HG03457 (cell line): Measurements from ENCODE around the gene HSPB1.
"Not testable (repeated sequence)": the region's sequence is repeated elsewhere in the genome, so short reads cannot be mapped to it uniquely, and the experiment has no call there.

Source experiments
- ATAC-seq: cut with Tn5 transposase; IDR thresholded peaks from one replicate; pipeline ENCODE4 v1.9.1; 2021; ENCODE audit warnings: moderate number of reproducible peaks; ENCODE audit not compliant: unreplicated experiment

The HSPB1 gene

GRCh38 chr7:76329479-76329878 lies 27.0 kb downstream of the HSPB1 start:
- ATAC-seq: no peak

GRCh38 chr7:76330261-76330660 lies 27.8 kb downstream of the HSPB1 start:
- ATAC-seq: no peak

DNA sequence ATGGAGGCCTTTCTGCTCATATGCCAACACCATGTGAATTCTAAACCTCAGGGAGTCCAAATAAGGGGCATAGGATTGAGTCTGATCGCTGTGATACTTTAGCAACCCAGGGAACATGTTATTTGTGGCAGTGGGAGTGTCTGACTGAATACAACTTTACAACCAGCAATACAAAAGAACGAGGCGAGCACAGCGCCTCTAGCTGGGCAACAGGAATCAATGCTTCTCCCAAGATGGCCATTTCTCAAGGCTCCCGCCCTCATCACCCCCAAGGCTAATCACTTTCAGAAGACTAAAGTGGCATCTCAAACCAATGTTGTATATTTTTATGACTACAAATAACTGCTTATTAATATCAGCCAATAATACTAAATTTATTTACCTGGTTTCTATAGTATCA lies 28.2 kb downstream of the HSPB1 start:
- ATAC-seq: no peak

GRCh38 chr7:76332078-76332477 lies 29.6 kb downstream of the HSPB1 start:
- no peak for ATAC-seq

DNA sequence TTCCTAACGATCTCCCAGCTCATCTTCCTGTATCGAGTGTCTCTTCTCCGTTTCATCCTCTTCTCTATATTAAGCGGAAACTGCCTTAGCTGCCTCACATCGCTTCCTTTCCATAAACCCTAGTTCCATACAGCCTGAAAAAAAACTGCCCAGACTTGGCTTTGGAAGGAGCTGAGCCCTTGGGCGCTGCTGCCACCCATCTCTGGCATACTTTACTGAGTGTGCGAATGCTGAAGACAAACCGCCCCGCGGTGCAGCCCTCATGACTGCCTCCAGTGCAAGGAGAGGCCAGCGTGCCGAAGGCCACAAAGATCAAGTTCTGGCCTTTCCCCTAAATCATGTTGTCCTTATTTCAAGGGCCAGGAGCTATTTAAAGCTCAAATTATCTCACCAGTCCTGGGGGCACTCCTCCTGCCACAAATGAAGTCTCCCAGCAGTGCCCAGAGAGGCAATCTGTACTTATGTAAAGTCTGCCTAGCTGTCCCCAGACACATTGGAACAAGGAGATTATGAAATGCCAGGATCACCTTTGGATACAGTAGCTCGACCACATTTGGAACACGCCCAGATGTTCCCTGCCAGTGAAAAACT lies 31.1 kb downstream of the HSPB1 start:
- no peak for ATAC-seq

DNA sequence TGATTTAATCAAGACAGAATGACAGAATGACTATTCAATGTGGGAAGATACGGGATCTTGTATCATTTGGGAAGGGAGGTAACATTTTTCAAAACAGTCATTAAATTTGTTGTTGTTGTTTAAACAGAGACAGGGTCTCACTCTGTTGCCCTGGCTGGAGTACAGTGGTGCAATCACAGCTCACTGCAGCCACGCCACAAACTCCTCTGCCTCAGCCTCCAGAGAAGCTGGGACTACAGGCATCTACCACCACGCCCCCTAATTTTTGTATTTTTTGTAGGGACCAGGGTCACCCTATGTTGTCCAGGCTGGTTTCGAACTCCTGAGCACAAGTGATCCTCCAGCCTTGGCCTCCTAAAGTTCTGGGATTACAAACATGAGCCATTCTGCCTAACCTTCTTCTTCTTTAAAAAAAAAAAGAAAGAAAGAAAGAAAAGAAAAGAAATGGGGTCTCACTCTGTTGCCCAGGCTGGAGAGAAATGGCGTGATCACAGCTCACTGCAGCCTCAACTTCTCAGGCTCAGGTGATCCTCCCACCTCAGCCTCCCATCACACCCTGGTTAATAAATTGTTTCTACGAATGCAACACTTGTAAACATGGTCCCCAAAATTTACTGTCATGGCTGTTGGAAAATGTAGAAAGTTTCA lies 32.0 kb downstream of the HSPB1 start:
- no peak for ATAC-seq

DNA sequence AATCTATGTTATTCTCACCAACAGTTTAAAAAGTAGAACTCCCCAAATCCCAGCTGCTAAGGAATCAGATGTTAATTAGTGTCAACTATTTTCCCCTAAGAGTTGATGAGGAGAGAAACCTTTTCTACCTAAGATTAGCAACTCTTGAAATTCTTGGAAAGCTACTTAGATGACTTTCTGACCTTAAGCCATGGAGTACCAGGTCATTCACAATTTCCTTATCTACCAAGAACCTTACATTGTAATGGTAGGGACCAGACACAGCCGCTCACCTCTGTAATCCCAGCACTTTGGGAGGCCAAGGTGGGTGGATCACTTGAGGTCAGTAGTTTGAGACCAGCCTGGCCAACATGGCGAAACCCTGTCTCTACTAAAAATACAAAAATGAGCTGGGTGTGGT lies 32.9 kb downstream of the HSPB1 start:
- ATAC-seq: not testable (repeated sequence)

GRCh38 chr7:76336094-76336493 lies 33.6 kb downstream of the HSPB1 start:
- no peak for ATAC-seq

- no peak for ATAC-seq
Observed at GRCh38 chr7:76337147-76337546, 34.7 kb downstream of the HSPB1 start.

DNA sequence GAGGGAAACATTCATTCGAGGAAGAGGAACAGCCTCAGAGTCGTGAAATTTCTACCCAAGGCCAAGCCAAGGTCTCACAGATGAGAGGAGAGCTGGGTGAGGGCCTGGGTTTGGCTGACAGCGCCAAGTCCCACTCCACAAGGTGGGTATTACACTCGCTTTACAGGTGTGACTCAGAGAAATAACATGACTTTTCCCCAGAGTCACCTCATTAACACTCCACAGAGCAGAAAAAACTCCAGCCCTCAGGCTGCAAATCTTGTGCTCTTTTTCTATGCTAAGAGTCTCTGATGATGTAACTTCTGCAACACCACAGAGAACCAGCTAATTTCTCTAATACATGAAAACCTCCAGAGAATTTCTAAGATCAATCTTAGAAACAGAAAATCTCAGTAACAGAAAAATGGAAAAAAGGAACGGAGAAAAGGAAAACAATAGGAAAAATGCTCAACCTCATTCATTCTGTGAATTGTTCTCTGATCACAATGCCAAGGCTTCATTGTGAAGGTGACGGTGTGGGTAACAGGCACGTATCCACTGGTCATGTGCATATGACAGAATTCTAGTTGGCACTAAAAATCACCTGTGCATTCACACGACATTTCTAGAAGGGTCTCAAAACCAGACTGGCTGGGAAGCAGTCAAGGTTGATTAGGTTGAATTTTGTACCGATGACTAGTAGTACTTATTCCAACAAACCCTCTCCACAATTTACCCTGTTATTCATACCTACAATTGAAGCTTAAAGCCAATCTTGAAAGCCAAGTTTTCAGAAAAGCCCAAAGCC lies 36.0 kb downstream of the HSPB1 start:
- ATAC-seq: no peak

DNA sequence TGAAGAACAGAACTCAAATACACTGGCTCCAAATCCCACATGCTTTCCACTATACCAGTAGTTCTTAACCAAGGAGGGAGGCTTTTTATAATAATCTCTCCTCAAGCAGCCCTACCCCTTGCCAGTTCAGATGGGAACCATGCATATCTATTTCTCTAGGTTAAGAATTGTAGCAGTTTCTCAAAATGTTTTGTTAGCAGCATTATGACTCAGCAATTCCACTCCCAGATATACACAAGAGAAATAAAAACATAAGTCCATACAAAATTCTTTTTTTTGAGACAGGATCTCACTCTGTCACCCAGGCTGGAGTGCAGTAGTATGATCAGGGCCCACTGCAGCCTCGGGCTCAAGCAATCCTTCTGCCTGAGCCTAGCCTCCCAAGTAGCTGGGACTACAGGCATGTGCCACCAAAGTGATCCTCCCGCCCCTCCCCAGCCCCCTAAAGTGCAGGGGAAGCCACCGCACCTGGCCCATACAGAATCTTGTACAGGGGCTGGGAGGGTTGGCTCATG lies 38.2 kb downstream of the HSPB1 start:
- no peak for ATAC-seq

GRCh38 chr7:76342222-76342621 lies 39.7 kb downstream of the HSPB1 start:
- ATAC-seq: no peak

DNA sequence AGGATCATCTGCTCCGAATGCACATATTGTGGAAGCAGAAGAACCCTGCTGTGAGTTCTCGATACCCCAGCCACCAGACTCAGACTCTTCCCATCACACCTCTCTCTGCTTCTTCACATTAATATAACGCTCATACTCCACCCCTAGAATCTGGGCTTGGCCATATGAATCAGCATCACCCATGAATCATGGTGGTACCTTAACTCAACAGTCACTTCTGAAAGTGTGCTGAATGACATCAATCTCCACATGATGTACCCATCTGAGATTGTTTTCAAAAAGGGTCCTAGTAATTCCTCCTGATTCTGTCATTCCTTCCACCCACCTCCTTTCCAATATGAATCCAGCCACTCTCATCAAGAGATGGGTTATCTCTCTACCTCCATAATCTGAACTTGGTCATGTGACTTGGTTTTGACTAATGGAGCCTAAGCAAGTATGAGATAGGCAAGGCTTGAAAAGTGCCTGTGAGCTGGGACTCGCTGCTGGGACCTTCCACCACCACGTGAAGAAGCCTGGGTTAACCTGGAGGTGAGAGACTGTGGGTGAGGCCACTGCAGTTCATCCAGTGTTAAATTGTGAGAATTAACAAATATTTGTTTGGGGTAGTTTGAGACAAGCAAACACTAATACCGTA lies 40.9 kb downstream of the HSPB1 start:
- ATAC-seq: no peak

DNA sequence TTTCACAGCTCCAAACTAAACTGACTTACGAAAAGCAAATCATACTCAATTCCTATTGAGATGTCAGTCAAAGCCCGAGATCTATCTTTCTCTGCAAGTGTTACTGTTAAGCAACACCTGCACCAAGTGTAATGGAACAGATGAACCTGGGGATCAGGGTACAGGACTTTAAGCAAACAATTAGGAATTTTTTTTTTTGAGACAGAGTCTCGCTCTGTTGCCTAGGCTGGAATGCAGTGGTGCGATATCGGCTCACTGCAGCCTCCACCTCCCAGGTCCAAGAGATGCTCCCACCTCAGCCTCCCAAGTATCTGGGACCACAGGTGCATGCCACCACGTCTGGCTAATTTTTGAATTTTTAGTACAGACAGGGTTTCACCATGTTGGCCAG lies 41.5 kb downstream of the HSPB1 start:
- ATAC-seq: no peak

DNA sequence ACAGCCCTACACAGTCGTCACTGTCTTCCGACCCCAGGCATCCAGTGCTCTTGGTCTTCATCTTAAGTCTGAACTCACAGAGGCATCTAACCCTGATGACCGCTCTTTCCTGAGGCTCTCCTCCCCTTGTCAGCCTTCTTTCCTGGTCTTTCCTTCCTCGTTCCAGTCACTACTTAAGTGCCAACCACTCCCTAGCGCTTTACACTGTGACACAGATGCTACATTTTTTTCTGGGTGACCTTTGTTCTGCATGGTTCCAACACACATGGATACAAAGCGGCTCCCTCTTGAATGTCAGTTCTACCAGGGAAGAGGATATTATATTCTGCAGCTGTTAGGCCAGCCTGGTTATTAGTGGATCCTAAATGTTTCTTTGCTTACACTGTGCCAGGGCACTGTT lies 43.6 kb downstream of the HSPB1 start:
- no peak for ATAC-seq

GRCh38 chr7:76346778-76347177 lies 44.3 kb downstream of the HSPB1 start:
- ATAC-seq: no peak

DNA sequence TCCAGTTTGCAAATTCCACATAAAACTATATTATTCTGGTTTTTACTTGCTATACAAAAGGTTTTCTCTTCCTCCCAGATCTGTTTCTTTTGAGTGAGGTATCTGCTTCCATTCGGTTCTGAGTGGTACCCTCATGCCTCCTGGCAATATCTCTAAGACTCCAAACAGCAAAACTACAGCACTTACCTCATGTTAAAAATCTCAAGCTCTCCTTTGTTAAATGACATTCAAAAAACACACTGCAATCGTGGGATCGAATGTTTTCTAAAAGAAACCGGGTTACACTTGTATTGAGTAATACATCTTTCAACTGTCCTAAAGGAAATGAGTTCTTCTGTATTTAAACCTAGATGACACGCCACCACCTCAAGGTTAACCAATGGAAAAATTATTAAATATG lies 45.2 kb downstream of the HSPB1 start:
- ATAC-seq: no peak

DNA sequence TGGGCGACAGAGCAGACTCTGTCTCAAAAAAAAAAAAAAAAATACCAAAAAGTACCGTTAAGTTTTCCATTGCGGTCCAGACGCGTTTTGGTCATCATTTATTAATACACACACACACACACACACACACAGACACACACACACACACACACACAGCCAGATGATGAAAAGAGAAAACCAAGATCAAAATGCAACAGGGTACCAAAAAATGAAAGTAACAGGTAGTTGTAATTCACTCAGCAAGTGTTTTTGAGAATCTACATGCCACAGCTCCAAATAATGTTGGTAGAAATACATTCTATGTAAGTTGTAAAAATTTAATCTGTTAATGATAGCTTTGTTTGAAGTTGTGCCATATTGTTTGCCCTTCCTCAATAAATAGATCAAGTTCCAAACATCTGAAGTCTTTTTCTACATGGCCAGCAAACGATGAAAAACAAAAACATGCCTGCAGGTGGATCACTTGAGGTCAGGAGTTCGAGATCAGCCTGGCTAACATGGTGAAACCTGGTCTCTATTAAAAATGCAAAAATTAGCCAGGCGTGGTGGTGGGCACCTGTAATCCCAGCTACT lies 46.9 kb downstream of the HSPB1 start:
- ATAC-seq: no peak

GRCh38 chr7:76351372-76351771 lies 48.9 kb downstream of the HSPB1 start:
- no peak for ATAC-seq

- no peak for ATAC-seq
Observed at GRCh38 chr7:76352193-76352592, 49.7 kb downstream of the HSPB1 start.

DNA sequence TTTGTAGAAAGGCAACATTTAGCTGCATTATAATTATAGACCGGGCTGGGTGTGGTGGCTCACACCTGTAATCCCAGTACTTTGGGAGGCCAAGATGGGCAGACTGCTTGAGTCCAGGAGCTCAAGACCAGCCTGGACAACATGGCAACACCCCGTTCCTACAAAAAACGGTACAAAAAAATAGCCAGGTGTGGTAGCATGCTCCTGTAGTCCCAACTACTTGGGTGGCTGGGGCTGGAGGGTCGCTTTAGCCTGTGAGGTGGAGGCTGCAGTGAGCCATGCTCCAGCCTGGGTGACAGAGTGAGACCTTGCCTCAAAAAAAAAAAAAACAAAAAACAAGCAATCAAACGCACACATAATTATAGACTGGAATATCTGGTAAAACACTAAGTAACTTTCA lies 51.3 kb downstream of the HSPB1 start:
- ATAC-seq: no peak
